PC-9 (cell line): ENCODE measurements around the gene SGSM1.

Experiments used
- CTCF ChIP-seq: fragments of 200-600 bp; sonication (generic); conservative IDR thresholded peaks from 2 replicates; pipeline ENCODE4 v1.6.1; 2017; ENCODE audit warnings: mixed run types, antibody characterized with exemption, mild to moderate bottlenecking, moderate library complexity
- EZH2 ChIP-seq: fragments of 200-600 bp; sonication (generic); IDR thresholded peaks from 2 replicates; pipeline ENCODE4 v1.8.0; 2017; ENCODE audit warnings: antibody characterized with exemption, low read depth

DNA sequence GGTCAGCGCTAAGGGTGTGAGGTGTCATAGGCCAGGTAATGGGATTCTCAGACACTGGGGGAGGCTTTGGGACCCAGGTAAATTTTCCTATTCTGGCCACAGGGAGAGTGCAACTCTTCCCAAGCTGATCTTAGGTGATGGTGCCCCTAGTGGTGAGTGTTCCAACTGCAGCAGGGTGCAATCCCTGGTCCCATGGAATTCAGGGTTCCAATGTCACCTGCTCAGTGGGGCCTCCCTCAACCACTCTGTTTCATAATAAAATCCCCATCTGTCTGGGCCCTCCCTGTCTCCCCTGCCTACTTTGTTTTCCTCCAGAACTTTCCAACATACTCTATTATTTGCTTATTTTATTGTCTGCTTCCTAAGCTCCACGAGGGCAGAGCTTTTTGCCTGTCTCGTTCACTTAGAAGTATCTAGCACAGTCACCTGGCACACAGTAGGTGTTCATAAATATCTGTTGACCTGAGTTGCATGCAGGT is 2.9 kb upstream of the SGSM1 start:
- peak; percentile 92 for TF ChIP-seq CTCF
- no peak for TF ChIP-seq EZH2
